ENCODE data around the gene ELP1. TPM values are rescaled to one million over a fixed set of nuclear protein-coding genes. Genes with fewer than 3 reads are reported as not detected.

Gene ELP1
- total RNA-seq, 1 experiment from 2014 or later = 38.7 TPM

DNA sequence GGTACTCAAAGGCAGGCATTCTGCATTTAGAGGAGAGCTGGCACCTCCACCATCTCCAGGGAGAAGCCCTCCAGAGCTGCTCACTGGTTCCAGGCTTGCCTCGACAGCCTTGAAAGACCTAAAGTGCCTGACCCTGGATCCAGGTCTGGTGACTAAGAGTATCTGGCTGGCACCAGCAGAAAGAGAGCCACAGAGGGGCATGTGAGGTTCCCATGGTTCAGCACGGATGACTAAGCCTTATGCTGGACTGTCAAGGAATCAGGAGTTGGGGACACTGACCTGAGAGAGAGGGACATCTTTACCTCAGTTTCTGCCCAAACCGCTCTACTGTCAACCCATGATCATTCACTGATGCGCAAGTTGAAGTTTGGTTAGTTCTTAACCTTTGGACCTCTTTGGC lies 68.9 kb downstream of the ELP1 start:
- Histone ChIP-seq H3K4me3 (ENCODE audit: low read depth, low read length, poor library complexity, severe bottlenecking) (no peak overlapping the region), H3K36me3 (ENCODE audit: insufficient read depth, low read length, poor library complexity, severe bottlenecking) (no peaks in the 10 kb centered on the region), H3K4me1 (ENCODE audit: insufficient read depth, low read length, poor library complexity, severe bottlenecking) (peaks cover 15% of the 10 kb centered on the region), H3K27ac (ENCODE audit: low read depth, low read length, poor library complexity, severe bottlenecking) (no peak overlapping the region), H3K27me3 (replicated peaks; ENCODE audit: insufficient read depth, low read depth, low read length, poor library complexity) (no peaks in the 10 kb centered on the region), H3K9me3 (ENCODE audit: low read depth, low read length, poor library complexity, severe bottlenecking) (no peaks in the 10 kb centered on the region)
- no TSS peak for BruUV-seq (replicated peaks)
- POLR2A ChIA-PET (ENCODE audit: low non-redundant PET) = no interaction called here
- intact Hi-C loops (cut with micrococcal nuclease; ENCODE audit: unreplicated experiment) = no loop called here
- TF ChIP-seq EZH2 (IDR thresholded peaks at IDR 0.05; ENCODE audit: borderline replicate concordance, low read depth, low read length, poor library complexity, severe bottlenecking) = no peak
- TF ChIP-seq, protein P1, sequence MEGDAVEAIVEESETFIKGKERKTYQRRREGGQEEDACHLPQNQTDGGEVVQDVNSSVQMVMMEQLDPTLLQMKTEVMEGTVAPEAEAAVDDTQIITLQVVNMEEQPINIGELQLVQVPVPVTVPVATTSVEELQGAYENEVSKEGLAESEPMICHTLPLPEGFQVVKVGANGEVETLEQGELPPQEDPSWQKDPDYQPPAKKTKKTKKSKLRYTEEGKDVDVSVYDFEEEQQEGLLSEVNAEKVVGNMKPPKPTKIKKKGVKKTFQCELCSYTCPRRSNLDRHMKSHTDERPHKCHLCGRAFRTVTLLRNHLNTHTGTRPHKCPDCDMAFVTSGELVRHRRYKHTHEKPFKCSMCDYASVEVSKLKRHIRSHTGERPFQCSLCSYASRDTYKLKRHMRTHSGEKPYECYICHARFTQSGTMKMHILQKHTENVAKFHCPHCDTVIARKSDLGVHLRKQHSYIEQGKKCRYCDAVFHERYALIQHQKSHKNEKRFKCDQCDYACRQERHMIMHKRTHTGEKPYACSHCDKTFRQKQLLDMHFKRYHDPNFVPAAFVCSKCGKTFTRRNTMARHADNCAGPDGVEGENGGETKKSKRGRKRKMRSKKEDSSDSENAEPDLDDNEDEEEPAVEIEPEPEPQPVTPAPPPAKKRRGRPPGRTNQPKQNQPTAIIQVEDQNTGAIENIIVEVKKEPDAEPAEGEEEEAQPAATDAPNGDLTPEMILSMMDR (conservative IDR thresholded peaks at IDR 0.05; ENCODE audit: low read depth, low read length) = no peak
- no peak for DNase-seq (ENCODE audit: low spot score)
- CTCF ChIA-PET = no interaction called here

DNA sequence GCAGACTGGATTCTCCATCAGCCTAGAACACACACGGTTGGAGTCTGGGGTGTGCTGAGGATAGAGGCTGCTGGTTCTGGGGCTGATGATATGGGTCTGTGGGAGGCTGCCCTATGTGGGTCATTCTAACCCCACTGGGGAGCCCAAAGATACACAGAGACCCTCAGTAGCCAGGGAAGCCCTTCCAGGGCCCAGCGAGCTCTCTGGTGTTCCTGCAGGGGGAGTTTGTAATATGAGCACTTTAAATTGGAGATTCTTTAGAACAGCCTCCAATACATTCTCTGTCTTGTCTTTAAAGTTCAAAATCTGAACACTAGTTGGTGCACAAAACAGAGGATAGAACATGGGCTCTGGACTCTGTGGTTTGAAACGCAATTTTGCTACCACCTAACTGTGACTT lies 69.5 kb downstream of the ELP1 start:
- ChIA-PET CTCF (no interaction called here), POLR2A (ENCODE audit: low non-redundant PET) (no interaction called here)
- no peaks in the 10 kb centered on the region for H3K36me3 ChIP-seq (ENCODE audit: insufficient read depth, low read length, poor library complexity, severe bottlenecking)
- no peak for TF ChIP-seq EZH2 (IDR thresholded peaks at IDR 0.05; ENCODE audit: borderline replicate concordance, low read depth, low read length, poor library complexity, severe bottlenecking)
- TF ChIP-seq, protein P1 (conservative IDR thresholded peaks at IDR 0.05; ENCODE audit: low read depth, low read length) = peak; percentile 19; the same call in 1 of the 2 replicates
- H3K4me1 ChIP-seq (ENCODE audit: insufficient read depth, low read length, poor library complexity, severe bottlenecking) = peaks cover 15% of the 10 kb centered on the region
- DNase-seq (ENCODE audit: low spot score) = no peak
- no peak overlapping the region for H3K4me3 ChIP-seq (ENCODE audit: low read depth, low read length, poor library complexity, severe bottlenecking)
- BruUV-seq (replicated peaks) = no TSS peak
- H3K27me3 ChIP-seq (replicated peaks; ENCODE audit: insufficient read depth, low read depth, low read length, poor library complexity) = no peaks in the 10 kb centered on the region
- H3K9me3 ChIP-seq (ENCODE audit: low read depth, low read length, poor library complexity, severe bottlenecking) = no peaks in the 10 kb centered on the region
- intact Hi-C loops (cut with micrococcal nuclease; ENCODE audit: unreplicated experiment) = no loop called here
- H3K27ac ChIP-seq (ENCODE audit: low read depth, low read length, poor library complexity, severe bottlenecking) = no peak overlapping the region

DNA sequence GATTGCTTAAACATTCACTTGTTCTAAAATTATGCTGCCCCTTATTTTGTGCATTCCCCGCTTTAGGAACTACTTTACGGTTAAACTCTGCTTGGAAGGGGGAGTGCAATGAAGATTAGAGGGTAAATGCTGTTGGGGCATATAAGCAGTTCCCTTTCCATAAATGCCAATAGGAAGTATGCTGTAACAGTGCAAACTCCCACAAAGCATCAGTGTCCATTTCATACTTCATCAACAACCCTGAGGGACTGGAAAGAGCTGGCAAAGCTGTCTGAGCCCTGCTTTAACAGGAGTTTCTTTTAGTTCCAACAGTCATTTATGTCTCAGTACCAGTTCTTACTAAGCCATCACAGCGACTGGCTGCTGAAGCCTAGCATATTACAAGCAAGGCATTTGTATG lies 70.0 kb downstream of the ELP1 start:
- intact Hi-C loops (cut with micrococcal nuclease; ENCODE audit: unreplicated experiment) = no loop called here
- no peak overlapping the region for H3K4me3 ChIP-seq (ENCODE audit: low read depth, low read length, poor library complexity, severe bottlenecking)
- CTCF ChIA-PET = no interaction called here
- H3K4me1 ChIP-seq (ENCODE audit: insufficient read depth, low read length, poor library complexity, severe bottlenecking) = peaks cover 15% of the 10 kb centered on the region
- no peaks in the 10 kb centered on the region for H3K9me3 ChIP-seq (ENCODE audit: low read depth, low read length, poor library complexity, severe bottlenecking)
- TF ChIP-seq, protein P1 (conservative IDR thresholded peaks at IDR 0.05; ENCODE audit: low read depth, low read length) = no peak
- no TSS peak for BruUV-seq (replicated peaks)
- no peak for DNase-seq (ENCODE audit: low spot score)
- H3K27me3 ChIP-seq (replicated peaks; ENCODE audit: insufficient read depth, low read depth, low read length, poor library complexity) = no peaks in the 10 kb centered on the region
- no peak overlapping the region for H3K27ac ChIP-seq (ENCODE audit: low read depth, low read length, poor library complexity, severe bottlenecking)
- H3K36me3 ChIP-seq (ENCODE audit: insufficient read depth, low read length, poor library complexity, severe bottlenecking) = no peaks in the 10 kb centered on the region
- POLR2A ChIA-PET (ENCODE audit: low non-redundant PET) = no interaction called here
